Measurements from ENCODE around the gene GPR161.
A peak's percentile ranks its signal among the peaks of the same experiment; 100 is the strongest.
"Not testable (repeated sequence)": the region's sequence is repeated elsewhere in the genome, so short reads cannot be mapped to it uniquely, and the experiment has no call there.

The GPR161 gene

GRCh38 chr1:168087696-168088095 is 49.0 kb downstream of the GPR161 start:
- no peak for DNase-seq (ENCODE audit: low spot score)

GRCh38 chr1:168086438-168086837 is 50.3 kb downstream of the GPR161 start:
- no peak for DNase-seq (ENCODE audit: low spot score)

- no peak for DNase-seq (ENCODE audit: low spot score)
Measured at GRCh38 chr1:168085401-168085872, 51.3 kb downstream of the GPR161 start.

- DNase-seq (ENCODE audit: low spot score) = peak; percentile 84
Measured at GRCh38 chr1:168084396-168085231, 52.1 kb downstream of the GPR161 start.

GRCh38 chr1:168083456-168084325 is 53.0 kb downstream of the GPR161 start:
- DNase-seq (ENCODE audit: low spot score) = no peak

GRCh38 chr1:168082008-168082876 is 54.5 kb downstream of the GPR161 start:
- peak; percentile 89 for DNase-seq (ENCODE audit: low spot score)

- no peak for DNase-seq (ENCODE audit: low spot score)
Measured at GRCh38 chr1:168081373-168082007, 55.2 kb downstream of the GPR161 start.

- no peak for DNase-seq (ENCODE audit: low spot score)
Measured at GRCh38 chr1:168079761-168080160, 57.0 kb downstream of the GPR161 start.

GRCh38 chr1:168069384-168069783 is 67.3 kb downstream of the GPR161 start:
- no peak for DNase-seq (ENCODE audit: low spot score)

GRCh38 chr1:168065506-168065905 is 71.2 kb downstream of the GPR161 start:
- no peak for DNase-seq (ENCODE audit: low spot score)

- DNase-seq (ENCODE audit: low spot score) = no peak
Measured at GRCh38 chr1:168064216-168064615, 72.5 kb downstream of the GPR161 start.

GRCh38 chr1:168057921-168058320 is 78.8 kb downstream of the GPR161 start:
- no peak for DNase-seq (ENCODE audit: low spot score)

- no peak for DNase-seq (ENCODE audit: low spot score)
Measured at GRCh38 chr1:168057355-168057754, 79.4 kb downstream of the GPR161 start.

GRCh38 chr1:168056152-168056551 is 80.6 kb downstream of the GPR161 start:
- not testable (repeated sequence) for DNase-seq (ENCODE audit: low spot score)

- DNase-seq (ENCODE audit: low spot score) = no peak
Measured at GRCh38 chr1:168054117-168054516, 82.6 kb downstream of the GPR161 start.

- DNase-seq (ENCODE audit: low spot score) = no peak
Measured at GRCh38 chr1:168053681-168054080, 83.0 kb downstream of the GPR161 start.

GRCh38 chr1:168050880-168051279 is 85.8 kb downstream of the GPR161 start:
- DNase-seq (ENCODE audit: low spot score) = no peak

GRCh38 chr1:168050307-168050706 is 86.4 kb downstream of the GPR161 start:
- no peak for DNase-seq (ENCODE audit: low spot score)

- DNase-seq (ENCODE audit: low spot score) = no peak
Measured at GRCh38 chr1:168045311-168045710, 91.4 kb downstream of the GPR161 start.

GRCh38 chr1:168042362-168042761 is 94.4 kb downstream of the GPR161 start:
- DNase-seq (ENCODE audit: low spot score) = no peak

- DNase-seq (ENCODE audit: low spot score) = no peak
Measured at GRCh38 chr1:168035345-168035744, 101.4 kb downstream of the GPR161 start.
